Measurements from ENCODE around the gene C14orf180.
A peak's percentile ranks its signal among the peaks of the same experiment; 100 is the strongest.

The C14orf180 gene

GRCh38 chr14:104559804-104560585, 19.6 kb upstream of the C14orf180 start:
- intact Hi-C loops (cut with DNase I): loop anchor here (5.0 kb wide), 1 partner anchor 483 kb away; no protein-coding TSS in a partner anchor
- DNase-seq: peak in 2 of 10 donors; percentile 49 to 59

GRCh38 chr14:104560586-104560945, 19.0 kb upstream of the C14orf180 start:
- intact Hi-C loops (cut with DNase I): loop anchor here (5.0 kb wide), 1 partner anchor 483 kb away; no protein-coding TSS in a partner anchor
- peak in 2 of 10 donors; percentile 43 to 62 for DNase-seq

GRCh38 chr14:104561124-104561557, 18.4 kb upstream of the C14orf180 start:
- peak in 3 of 10 donors; percentile 39 to 76 (median 59) for DNase-seq

GRCh38 chr14:104561632-104562495, 17.7 kb upstream of the C14orf180 start:
- peak in 3 of 10 donors; percentile 59 to 77 (median 61) for DNase-seq
- intact Hi-C loops (cut with DNase I): loop anchor here (5.0 kb wide), 1 partner anchor 485 kb away; no protein-coding TSS in a partner anchor

More at GRCh38 chr14:104561124-104561557, 18.4 kb upstream of the C14orf180 start:
- intact Hi-C loops (cut with DNase I): loop anchor here (5.0 kb wide), 1 partner anchor 484 kb away; no protein-coding TSS in a partner anchor

GRCh38 chr14:104562606-104563005, 17.0 kb upstream of the C14orf180 start:
- DNase-seq: peak in 2 of 10 donors; percentile 56 to 61

GRCh38 chr14:104563191-104563741, 16.3 kb upstream of the C14orf180 start:
- intact Hi-C loops (cut with DNase I): loop anchor here (5.0 kb wide), 1 partner anchor 486 kb away; no protein-coding TSS in a partner anchor
- peak in 2 of 10 donors; percentile 41 to 71 for DNase-seq

More at GRCh38 chr14:104562606-104563005, 17.0 kb upstream of the C14orf180 start:
- intact Hi-C loops (cut with DNase I): loop anchor here (5.0 kb wide), 1 partner anchor 485 kb away; no protein-coding TSS in a partner anchor

- intact Hi-C loops (cut with DNase I): loop anchor here (1.0 to 5.0 kb wide), 2 partner anchors 427 to 487 kb away; no protein-coding TSS in a partner anchor
- peak; percentile 56 to 95 (median 78) for DNase-seq
These were observed 15.6 kb upstream of the C14orf180 start for GRCh38 chr14:104563742-104564615.

- peak in 1 of 10 donors; percentile 81 for DNase-seq
- intact Hi-C loops (cut with DNase I): loop anchor here (1.0 to 5.0 kb wide), 2 partner anchors 428 to 488 kb away; no protein-coding TSS in a partner anchor
These were observed 14.6 kb upstream of the C14orf180 start for GRCh38 chr14:104564744-104565679.

- DNase-seq: no peak
These were observed 12.2 kb upstream of the C14orf180 start for GRCh38 chr14:104567141-104567956.

GRCh38 chr14:104567957-104568225, 11.7 kb upstream of the C14orf180 start:
- intact Hi-C loops (cut with DNase I): no loop called here
- no peak for DNase-seq

More at GRCh38 chr14:104567141-104567956, 12.2 kb upstream of the C14orf180 start:
- intact Hi-C loops (cut with DNase I): no loop called here

- no peak for DNase-seq
- intact Hi-C loops (cut with DNase I): no loop called here
These were observed 10.9 kb upstream of the C14orf180 start for GRCh38 chr14:104568620-104569019.

- intact Hi-C loops (cut with DNase I): no loop called here
These were observed 10.1 kb upstream of the C14orf180 start for GRCh38 chr14:104569435-104569834.

GRCh38 chr14:104571246-104571645, 8.3 kb upstream of the C14orf180 start:
- no peak for DNase-seq
- intact Hi-C loops (cut with DNase I): no loop called here

More at GRCh38 chr14:104569435-104569834, 10.1 kb upstream of the C14orf180 start:
- no peak for DNase-seq

GRCh38 chr14:104572024-104572626, 7.4 kb upstream of the C14orf180 start:
- intact Hi-C loops (cut with DNase I): no loop called here
- no peak for DNase-seq

GRCh38 chr14:104572668-104573067, 6.9 kb upstream of the C14orf180 start:
- no peak for DNase-seq
- intact Hi-C loops (cut with DNase I): no loop called here

- intact Hi-C loops (cut with DNase I): no loop called here
- no peak for DNase-seq
These were observed 5.6 kb upstream of the C14orf180 start for GRCh38 chr14:104573930-104574329.

GRCh38 chr14:104574536-104574935, 5.0 kb upstream of the C14orf180 start:
- intact Hi-C loops (cut with DNase I): no loop called here
- DNase-seq: no peak

Measured in posterior cingulate gyrus (tissue), 11 donors.